Central memory CD8-positive, alpha-beta T cell (primary cell): ENCODE results near the gene CRIP1.

Experiments
- ATAC-seq: fragments of 150-1000 bp; cut with Tn5 transposase; replicated peaks from 2 replicates; pipeline ENCODE4 v1.10.0; 2022; ENCODE audit warnings: mild to moderate bottlenecking, moderate FRiP score, moderate number of reproducible peaks; ENCODE audit not compliant: poor library complexity, severe bottlenecking; ENCODE audit errors: extremely low read depth
- DNase-seq, 2 donors: peaks; one replicate each; pipeline ENCODE4 v3.0.0; 2021; ENCODE audit warnings: low spot score in 2 of 2
- H3K27ac Mint-ChIP-seq: one replicate; pipeline ENCODE4 v1.8.0; 2022; ENCODE audit warnings: low read depth, mild to moderate bottlenecking, moderate library complexity, mixed read lengths
- H3K27me3 Mint-ChIP-seq: one replicate; pipeline ENCODE4 v1.8.0; 2022; ENCODE audit warnings: mixed read lengths
- H3K36me3 Mint-ChIP-seq: one replicate; pipeline ENCODE4 v1.8.0; 2022; ENCODE audit warnings: mild to moderate bottlenecking, moderate library complexity, mixed read lengths; ENCODE audit not compliant: insufficient read depth
- H3K4me1 Mint-ChIP-seq: one replicate; pipeline ENCODE4 v1.8.0; 2022; ENCODE audit warnings: mixed read lengths
- H3K4me3 Mint-ChIP-seq: one replicate; pipeline ENCODE4 v1.8.0; 2022; ENCODE audit warnings: mild to moderate bottlenecking, moderate library complexity, mixed read lengths
- H3K9me3 Mint-ChIP-seq: one replicate; pipeline ENCODE4 v1.8.0; 2022; ENCODE audit warnings: mixed read lengths

The CRIP1 gene

GRCh38 chr14:105490572-105491365 lies 4.1 kb downstream of the CRIP1 start, which contains the start of gene TEDC1:
TSS of gene TEDC1 (plus strand) at chr14:105491246. CDS start at chr14:105491376, 130 bp downstream.
- ATAC-seq = peak; percentile 66
- H3K4me1 Mint-ChIP-seq = peaks cover 25% of the 10 kb centered on the region
- H3K36me3 Mint-ChIP-seq = peaks cover 62% of the 10 kb centered on the region
- H3K27me3 Mint-ChIP-seq = no peaks in the 10 kb centered on the region
- H3K27ac Mint-ChIP-seq = peak within 1 kb of the TSS; percentile 95
- DNase-seq = peak; percentile 96 to 99
- H3K4me3 Mint-ChIP-seq = peak within 1 kb of the TSS; percentile 92
- no peaks in the 10 kb centered on the region for H3K9me3 Mint-ChIP-seq

- Mint-ChIP-seq H3K4me1 (peaks cover 21% of the 10 kb centered on the region), H3K9me3 (no peaks in the 10 kb centered on the region), H3K4me3 (peak overlapping the region; percentile 92), H3K27me3 (no peaks in the 10 kb centered on the region), H3K36me3 (peaks cover 57% of the 10 kb centered on the region), H3K27ac (peak overlapping the region; percentile 95)
- DNase-seq (peak; percentile 82 to 83), ATAC-seq (peak; percentile 12)
Observed at GRCh38 chr14:105491366-105491973, 4.8 kb downstream of the CRIP1 start.

GRCh38 chr14:105492031-105492970 lies 5.6 kb downstream of the CRIP1 start:
- H3K4me1 Mint-ChIP-seq = peaks cover 21% of the 10 kb centered on the region
- no peaks in the 10 kb centered on the region for H3K27me3 Mint-ChIP-seq
- ATAC-seq (no peak), DNase-seq (peak in 1 of 2 donors; percentile 10)
- peak overlapping the region; percentile 95 for H3K27ac Mint-ChIP-seq
- H3K36me3 Mint-ChIP-seq = peaks cover 51% of the 10 kb centered on the region
- no peaks in the 10 kb centered on the region for H3K9me3 Mint-ChIP-seq
- peak overlapping the region; percentile 92 for H3K4me3 Mint-ChIP-seq

- H3K4me1 Mint-ChIP-seq = peaks cover 21% of the 10 kb centered on the region
- DNase-seq (peak in 1 of 2 donors; percentile 9), ATAC-seq (no peak)
- peaks cover 49% of the 10 kb centered on the region for H3K36me3 Mint-ChIP-seq
- no peaks in the 10 kb centered on the region for H3K9me3 Mint-ChIP-seq
- no peak overlapping the region for H3K27ac Mint-ChIP-seq
- peak overlapping the region; percentile 46 for H3K4me3 Mint-ChIP-seq
- no peaks in the 10 kb centered on the region for H3K27me3 Mint-ChIP-seq
Observed at GRCh38 chr14:105492971-105493871, 6.5 kb downstream of the CRIP1 start.

GRCh38 chr14:105493921-105494605 lies 7.4 kb downstream of the CRIP1 start:
- ATAC-seq (no peak), DNase-seq (no peak)
- Mint-ChIP-seq H3K9me3 (no peaks in the 10 kb centered on the region), H3K36me3 (peaks cover 47% of the 10 kb centered on the region), H3K4me3 (no peak overlapping the region), H3K4me1 (peaks cover 15% of the 10 kb centered on the region), H3K27ac (peak overlapping the region; percentile 29), H3K27me3 (no peaks in the 10 kb centered on the region)

- DNase-seq (no peak), ATAC-seq (no peak)
- Mint-ChIP-seq H3K27ac (peak overlapping the region; percentile 29), H3K9me3 (no peaks in the 10 kb centered on the region), H3K4me3 (no peak overlapping the region), H3K36me3 (peaks cover 43% of the 10 kb centered on the region), H3K27me3 (no peaks in the 10 kb centered on the region), H3K4me1 (peaks cover 10% of the 10 kb centered on the region)
Observed at GRCh38 chr14:105494606-105494929, 7.9 kb downstream of the CRIP1 start.

GRCh38 chr14:105495101-105495989 lies 8.7 kb downstream of the CRIP1 start:
- Mint-ChIP-seq H3K4me3 (no peak overlapping the region), H3K9me3 (no peaks in the 10 kb centered on the region), H3K4me1 (peaks cover 7% of the 10 kb centered on the region), H3K36me3 (peaks cover 40% of the 10 kb centered on the region), H3K27me3 (no peaks in the 10 kb centered on the region), H3K27ac (peak overlapping the region; percentile 29)
- ATAC-seq (no peak), DNase-seq (peak in 1 of 2 donors; percentile 13)

- DNase-seq (peak; percentile 10 to 13), ATAC-seq (no peak)
- Mint-ChIP-seq H3K9me3 (no peaks in the 10 kb centered on the region), H3K27ac (peak overlapping the region; percentile 41), H3K27me3 (no peaks in the 10 kb centered on the region), H3K4me3 (no peak overlapping the region), H3K4me1 (peaks cover 7% of the 10 kb centered on the region), H3K36me3 (peaks cover 32% of the 10 kb centered on the region)
Observed at GRCh38 chr14:105495990-105496830, 9.5 kb downstream of the CRIP1 start.

- Mint-ChIP-seq H3K4me3 (no peak overlapping the region), H3K9me3 (no peaks in the 10 kb centered on the region), H3K36me3 (peaks cover 33% of the 10 kb centered on the region), H3K4me1 (peaks cover under 1% of the 10 kb centered on the region), H3K27me3 (no peaks in the 10 kb centered on the region), H3K27ac (no peak overlapping the region)
- ATAC-seq (no peak), DNase-seq (peak in 1 of 2 donors; percentile 15)
Observed at GRCh38 chr14:105496831-105497591, 10.3 kb downstream of the CRIP1 start.
